Keratinocyte (primary cell): ENCODE results near the gene TPRG1L. TPM values are rescaled to one million over a fixed set of nuclear protein-coding genes. Genes with fewer than 3 reads are reported as not detected.

Experiments
- DNase-seq: peaks from one replicate; pipeline ENCODE4 v3.0.0-alpha.2; 2011; ENCODE audit warnings: low read depth, missing footprints, low spot score
- FAIRE-seq: peaks from 2 replicates; lab custom pipeline; 2011; peaks lifted over from hg19 to GRCh38; lab: Jason Lieb, UNC
- H2AFZ ChIP-seq: 2 replicates; pipeline ENCODE4 v1.6.0; 2012; ENCODE audit warnings: low read length, control low read depth, inconsistent platforms; ENCODE audit not compliant: control insufficient read depth
- H3K27ac ChIP-seq: 2 replicates; pipeline ENCODE4 v1.5.1; 2011; ENCODE audit warnings: low read length; ENCODE audit not compliant: control insufficient read depth, insufficient read depth
- H3K27me3 ChIP-seq: 3 replicates; pipeline ENCODE4 v1.6.0; 2011; ENCODE audit warnings: low read length; ENCODE audit not compliant: control insufficient read depth, insufficient read depth; ENCODE audit errors: extremely low read depth
- H3K36me3 ChIP-seq, 2 experiments: 2 replicates in 1 of 2; 3 replicates in 1 of 2; pipeline ENCODE4 v1.5.1; 2011; ENCODE audit warnings: low read length in 2 of 2, mild to moderate bottlenecking in 1 of 2; ENCODE audit not compliant: control insufficient read depth in 2 of 2, insufficient read depth in 2 of 2; ENCODE audit errors: extremely low read depth in 1 of 2
- H3K4me1 ChIP-seq: 3 replicates; pipeline ENCODE4 v1.5.1; 2011; ENCODE audit warnings: low read length; ENCODE audit not compliant: control insufficient read depth, insufficient read depth; ENCODE audit errors: extremely low read depth
- H3K4me2 ChIP-seq: 3 replicates; pipeline ENCODE4 v1.6.0; 2011; ENCODE audit warnings: low read depth, low read length; ENCODE audit not compliant: control insufficient read depth, insufficient read depth; ENCODE audit errors: extremely low read depth
- H3K4me3 ChIP-seq, 3 experiments: fragments of 200-600 bp in 1 of 3; sonication (generic) in 1 of 3; 2 replicates in 2 of 3; 3 replicates in 1 of 3; pipeline ENCODE4 v1.5.1; 2011 to 2016; ENCODE audit warnings: low read length in 3 of 3, mild to moderate bottlenecking in 3 of 3, control low read depth in 2 of 3, inconsistent platforms in 1 of 3, low read depth in 1 of 3, mixed read lengths in 1 of 3, mixed run types in 1 of 3, moderate library complexity in 1 of 3; ENCODE audit not compliant: control insufficient read depth in 2 of 3, insufficient read depth in 2 of 3; ENCODE audit errors: extremely low read depth in 1 of 3
- H3K79me2 ChIP-seq: 2 replicates; pipeline ENCODE4 v1.6.0; 2012; ENCODE audit warnings: low read length; ENCODE audit not compliant: control insufficient read depth, insufficient read depth
- H3K9ac ChIP-seq: 3 replicates; pipeline ENCODE4 v1.6.0; 2011; ENCODE audit warnings: low read length; ENCODE audit not compliant: control insufficient read depth, insufficient read depth; ENCODE audit errors: extremely low read depth
- H3K9me1 ChIP-seq: 3 replicates; pipeline ENCODE4 v1.6.0; 2011; ENCODE audit warnings: low read length; ENCODE audit not compliant: control insufficient read depth, insufficient read depth; ENCODE audit errors: extremely low read depth
- H3K9me3 ChIP-seq: 2 replicates; pipeline ENCODE4 v1.5.1; 2012; ENCODE audit warnings: low read depth, low read length; ENCODE audit not compliant: control insufficient read depth
- H4K20me1 ChIP-seq: 3 replicates; pipeline ENCODE4 v1.6.0; 2011; ENCODE audit warnings: low read length; ENCODE audit not compliant: control insufficient read depth, insufficient read depth; ENCODE audit errors: extremely low read depth
- EZH2 ChIP-seq: IDR thresholded peaks from one replicate; pipeline ENCODE4 v1.6.1; 2012; ENCODE audit warnings: inconsistent platforms, mild to moderate bottlenecking, low read length, moderate library complexity
- dilution Hi-C: fragments of 300-500 bp; cut with MboI; formaldehyde crosslinking; loops from one replicate; pipeline ENCODE4 v1.7.0; 2020; ENCODE audit warnings: low sequenced_read_pairs; ENCODE audit not compliant: extremely low pct_ligation_motif_present
- polyA plus RNA-seq, 5 experiments: library from polyadenylated mRNA; depleted of rRNA in 3 of 5; stranded (reverse) in 3 of 5; stranded (forward) in 1 of 5; unstranded in 1 of 5; fragments of >200 nt; gene quantifications; 1 replicate in 1 of 5; 2 replicates in 3 of 5; 3 replicates in 1 of 5; pipeline versions ENCODE4 v1.2.1 to v1.2.3, GENCODE V29; 2011 to 2012; ENCODE audit warnings: missing spikeins in 2 of 5, low read depth in 1 of 5, low replicate concordance in 1 of 5
- TF ChIP-seq, protein P1 (sequence below), 3 experiments: IDR thresholded peaks in 1 of 3; conservative IDR thresholded peaks in 1 of 3; optimal IDR thresholded peaks in 1 of 3; 2 replicates in 2 of 3; 3 replicates in 1 of 3; pipeline versions ENCODE3 to v1.5.1; 2011; ENCODE audit warnings: low read length in 3 of 3, mild to moderate bottlenecking in 3 of 3, moderate library complexity in 2 of 3, control low read depth in 1 of 3, inconsistent platforms in 1 of 3; ENCODE audit not compliant: insufficient read depth in 2 of 3; ENCODE audit errors: extremely low read depth in 1 of 3

The TPRG1L gene
- polyA plus RNA-seq, 1 donor (not counting 4 experiments of a cell fraction or from before 2014, with no cell fraction given): 57.4 TPM

DNA sequence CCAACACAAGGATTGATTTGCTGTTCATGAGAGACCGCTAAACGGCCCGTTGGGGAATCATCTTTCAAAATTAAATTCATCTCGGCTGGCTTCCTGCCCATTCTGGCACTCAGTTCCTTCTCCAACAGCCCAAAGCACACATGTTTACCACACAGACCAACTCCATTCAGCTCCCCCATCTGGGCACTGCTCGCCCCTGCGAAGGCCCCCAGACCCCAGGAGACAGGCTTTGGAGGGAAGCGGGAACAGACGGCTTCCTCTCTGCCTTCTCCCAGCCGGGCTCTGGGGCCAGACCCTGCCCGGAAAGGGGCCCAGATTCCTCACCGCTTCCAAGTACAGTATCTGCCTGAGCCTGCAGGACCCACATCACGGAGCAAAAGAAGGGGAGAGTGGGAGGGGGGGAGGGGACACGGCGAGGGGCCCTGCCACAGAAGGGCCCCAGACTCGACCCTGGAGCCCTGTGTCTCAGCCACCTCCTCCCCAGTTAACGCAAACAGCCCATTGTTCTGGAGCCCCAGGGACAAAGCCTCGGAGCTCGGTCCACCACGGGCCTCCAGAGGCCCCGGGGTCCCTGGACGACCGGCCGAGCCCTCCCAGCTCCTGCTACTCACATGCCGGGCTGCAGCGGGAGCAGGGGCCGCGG lies 14.2 kb upstream of the TPRG1L start:
- H3K9ac ChIP-seq: no peak overlapping the region
- no peak overlapping the region for H2AFZ ChIP-seq
- H3K27me3 ChIP-seq: peaks cover 27% of the 10 kb centered on the region

DNA sequence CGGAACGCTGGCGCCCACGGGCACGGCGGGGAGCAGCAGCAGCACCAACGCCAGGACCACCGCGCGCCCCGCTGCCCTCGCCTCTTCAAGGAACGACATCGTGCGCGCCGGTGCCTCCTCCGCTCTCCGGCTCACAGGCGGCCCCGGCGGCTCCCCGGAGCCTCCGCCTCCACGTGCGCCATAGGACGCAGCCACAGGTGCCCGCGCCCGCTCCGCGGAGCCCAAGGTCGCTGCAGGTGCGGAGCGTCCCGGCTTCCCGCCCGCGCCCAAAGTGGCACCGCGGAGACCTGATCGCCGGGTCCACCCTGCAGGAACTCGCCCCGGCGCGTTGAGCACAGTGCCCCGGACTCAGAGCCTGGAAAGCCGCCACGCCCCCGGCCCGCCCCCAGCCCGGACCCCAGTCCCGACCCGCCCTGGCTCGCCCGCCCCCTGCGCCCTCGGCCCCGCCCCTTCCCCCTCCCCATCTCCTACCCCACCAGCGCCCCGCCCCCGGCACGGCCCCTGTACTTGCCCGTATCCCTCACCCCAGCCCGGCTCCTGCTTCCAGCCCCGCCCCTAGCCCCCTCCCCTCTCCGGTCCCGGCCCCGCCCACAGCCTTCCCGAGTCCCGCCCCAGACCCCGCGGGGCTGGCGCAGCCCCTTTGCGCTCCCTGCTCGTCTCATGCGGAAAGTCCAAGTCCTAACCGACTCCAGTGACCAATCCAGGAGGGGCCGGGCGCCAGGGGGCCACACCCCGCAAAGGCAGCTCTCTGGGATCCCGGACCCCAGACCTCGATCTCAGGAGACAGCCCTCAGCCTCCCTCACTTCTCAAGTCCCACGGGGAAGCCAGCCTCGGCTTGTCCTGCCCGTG lies 13.4 kb upstream of the TPRG1L start, which contains the start of gene MEGF6:
MEGF6 (minus strand) TSS at position 339 of the 850 bp plus-strand sequence; CDS start at position 99, 240 bp downstream.
- Histone ChIP-seq H3K9me3 (no peaks in the 10 kb centered on the region), H3K4me3 (peak within 1 kb of the TSS in 1 of 3 experiments; percentile 12), H3K4me1 (peaks cover 8% of the 10 kb centered on the region), H3K4me2 (peak within 1 kb of the TSS; percentile 54), H2AFZ (no peak within 1 kb of the TSS), H3K36me3 (no peaks in the 10 kb centered on the region), H3K9me1 (no peaks in the 10 kb centered on the region), H3K79me2 (no peaks in the 10 kb centered on the region), H3K27me3 (peaks cover 27% of the 10 kb centered on the region), H3K27ac (no peak within 1 kb of the TSS), H3K9ac (no peak within 1 kb of the TSS), H4K20me1 (no peaks in the 10 kb centered on the region)
- DNase-seq (no peak), FAIRE-seq (no peak)
- TF ChIP-seq, protein P1, sequence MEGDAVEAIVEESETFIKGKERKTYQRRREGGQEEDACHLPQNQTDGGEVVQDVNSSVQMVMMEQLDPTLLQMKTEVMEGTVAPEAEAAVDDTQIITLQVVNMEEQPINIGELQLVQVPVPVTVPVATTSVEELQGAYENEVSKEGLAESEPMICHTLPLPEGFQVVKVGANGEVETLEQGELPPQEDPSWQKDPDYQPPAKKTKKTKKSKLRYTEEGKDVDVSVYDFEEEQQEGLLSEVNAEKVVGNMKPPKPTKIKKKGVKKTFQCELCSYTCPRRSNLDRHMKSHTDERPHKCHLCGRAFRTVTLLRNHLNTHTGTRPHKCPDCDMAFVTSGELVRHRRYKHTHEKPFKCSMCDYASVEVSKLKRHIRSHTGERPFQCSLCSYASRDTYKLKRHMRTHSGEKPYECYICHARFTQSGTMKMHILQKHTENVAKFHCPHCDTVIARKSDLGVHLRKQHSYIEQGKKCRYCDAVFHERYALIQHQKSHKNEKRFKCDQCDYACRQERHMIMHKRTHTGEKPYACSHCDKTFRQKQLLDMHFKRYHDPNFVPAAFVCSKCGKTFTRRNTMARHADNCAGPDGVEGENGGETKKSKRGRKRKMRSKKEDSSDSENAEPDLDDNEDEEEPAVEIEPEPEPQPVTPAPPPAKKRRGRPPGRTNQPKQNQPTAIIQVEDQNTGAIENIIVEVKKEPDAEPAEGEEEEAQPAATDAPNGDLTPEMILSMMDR (optimal IDR thresholded peaks at IDR 0.05 in 1 of 3, IDR thresholded peaks at IDR 0.05 in 1 of 3, conservative IDR thresholded peaks at IDR 0.05 in 1 of 3; ENCODE audit: extremely low read depth in 1 of 3, insufficient read depth in 2 of 3, low read length in 3 of 3): no peak
- TF ChIP-seq EZH2: no peak
- dilution Hi-C loops: no loop called here

More for the DNA sequence above, 14.2 kb upstream of the TPRG1L start:
- Histone ChIP-seq H3K4me1 (peaks cover 8% of the 10 kb centered on the region), H3K9me1 (no peaks in the 10 kb centered on the region), H3K9me3 (no peaks in the 10 kb centered on the region), H3K79me2 (no peaks in the 10 kb centered on the region), H3K4me3 (peak overlapping the region in 1 of 3 experiments; percentile 12), H3K4me2 (peak overlapping the region; percentile 54), H3K27ac (no peak overlapping the region), H4K20me1 (no peaks in the 10 kb centered on the region), H3K36me3 (no peaks in the 10 kb centered on the region)
- TF ChIP-seq, protein P1 (optimal IDR thresholded peaks at IDR 0.05 in 1 of 3, IDR thresholded peaks at IDR 0.05 in 1 of 3, conservative IDR thresholded peaks at IDR 0.05 in 1 of 3; ENCODE audit: extremely low read depth in 1 of 3, insufficient read depth in 2 of 3, low read length in 3 of 3): no peak
- TF ChIP-seq EZH2: peak; percentile 77
- dilution Hi-C loops: no loop called here
- DNase-seq (no peak), FAIRE-seq (no peak)
